ENCODE measurements around the gene LAG3. TPM values are rescaled to one million over a fixed set of nuclear protein-coding genes. Genes with fewer than 3 reads are reported as not detected.
"Not testable (repeated sequence)": the region's sequence is repeated elsewhere in the genome, so short reads cannot be mapped to it uniquely, and the experiment has no call there.

Gene LAG3
- total RNA-seq, 1 experiment from 2014 or later: 3.3 TPM

GRCh38 chr12:6742834-6743233 lies 29.5 kb upstream of the LAG3 start:
- Histone ChIP-seq H3K9ac (ENCODE audit: low read length) (no peak overlapping the region), H3K27me3 (ENCODE audit: insufficient read depth, low read length) (no peaks in the 10 kb centered on the region), H3K9me2 (ENCODE audit: insufficient read depth) (no peaks in the 10 kb centered on the region), H3K9me3 (ENCODE audit: control insufficient read depth in 1 of 2, insufficient read depth in 1 of 2, low read depth in 1 of 2, low read length in 2 of 2) (no peaks in the 10 kb centered on the region), H3K36me3 (ENCODE audit: control insufficient read depth in 1 of 2, insufficient read depth in 2 of 2, low read length in 2 of 2) (peaks cover 12 to 17% of the 10 kb centered on the region in 2 experiments; a peak in 3 of 4 replicates), H3K27ac (ENCODE audit: low read depth, low read length) (no peak overlapping the region), H4K20me1 (ENCODE audit: insufficient read depth) (no peaks in the 10 kb centered on the region), H2AFZ (ENCODE audit: low read depth, low read length, poor library complexity, severe bottlenecking) (no peak overlapping the region), H3K4me1 (ENCODE audit: control insufficient read depth in 1 of 2, insufficient read depth in 2 of 2, low read length in 2 of 2) (peaks cover 0 to 12% of the 10 kb centered on the region in 2 experiments; a peak in 2 of 4 replicates), H3K4me3 (replicated peaks in 1 of 2; ENCODE audit: low read depth in 1 of 2, low read length in 2 of 2) (no peak overlapping the region), H3K79me2 (ENCODE audit: insufficient read depth, low read length) (no peaks in the 10 kb centered on the region), H3K4me2 (ENCODE audit: low read length) (peak overlapping the region; percentile 1; the same call in 1 of the 2 replicates)
- ChIA-PET POLR2A (no interaction called here), CTCF (no interaction called here), RAD21 (ENCODE audit: low non-redundant PET in 1 of 2, low total read pairs in 2 of 2, uncharacterized antibody in 2 of 2, unreplicated experiment in 2 of 2) (no interaction called here)
- intact Hi-C loops (cut with micrococcal nuclease): no loop called here
- no peak for ATAC-seq
- BruUV-seq (replicated peaks): no TSS peak
- DNase-seq (ENCODE audit: low read depth, low spot score): no peak
- no peak for TF ChIP-seq TCF7L2 (IDR thresholded peaks at IDR 0.05; ENCODE audit: borderline replicate concordance, extremely low read depth, insufficient read depth, insufficient read length)
- TF ChIP-seq JUND (IDR thresholded peaks at IDR 0.05): no peak
- TF ChIP-seq EZH2 (IDR thresholded peaks at IDR 0.05): no peak
- no peak for TF ChIP-seq ZBTB33 (IDR thresholded peaks at IDR 0.05; ENCODE audit: extremely low read depth, insufficient replicate concordance, low read length)
- no peak for TF ChIP-seq MAX (IDR thresholded peaks at IDR 0.05)
- no peak for TF ChIP-seq SRF (IDR thresholded peaks at IDR 0.05; ENCODE audit: low read depth)
- TF ChIP-seq REST (IDR thresholded peaks at IDR 0.05; ENCODE audit: low read depth): no peak
- TF ChIP-seq YY1 (IDR thresholded peaks at IDR 0.05; ENCODE audit: extremely low read depth, insufficient replicate concordance, low read depth, low read length): no peak
- no peak for TF ChIP-seq ZNF274 (IDR thresholded peaks at IDR 0.05; ENCODE audit: low read depth, low read length)

- H3K4me3 ChIP-seq (replicated peaks in 1 of 2; ENCODE audit: low read depth in 1 of 2, low read length in 2 of 2); intact Hi-C loops (cut with micrococcal nuclease); ATAC-seq; H3K9me2 ChIP-seq (ENCODE audit: insufficient read depth); BruUV-seq (replicated peaks); RAD21 ChIA-PET (ENCODE audit: low non-redundant PET in 1 of 2, low total read pairs in 2 of 2, uncharacterized antibody in 2 of 2, unreplicated experiment in 2 of 2); DNase-seq (ENCODE audit: low read depth, low spot score); CTCF ChIA-PET; H3K9ac ChIP-seq (ENCODE audit: low read length); H3K27ac ChIP-seq (ENCODE audit: low read depth, low read length); H4K20me1 ChIP-seq (ENCODE audit: insufficient read depth); H3K4me2 ChIP-seq (ENCODE audit: low read length); H3K9me3 ChIP-seq (ENCODE audit: control insufficient read depth in 1 of 2, insufficient read depth in 1 of 2, low read depth in 1 of 2, low read length in 2 of 2); POLR2A ChIA-PET; H2AFZ ChIP-seq (ENCODE audit: low read depth, low read length, poor library complexity, severe bottlenecking); H3K79me2 ChIP-seq (ENCODE audit: insufficient read depth, low read length); H3K27me3 ChIP-seq (ENCODE audit: insufficient read depth, low read length): not testable (repeated sequence)
- peaks cover 0 to 12% of the 10 kb centered on the region in 2 experiments; a peak in 2 of 4 replicates for H3K4me1 ChIP-seq (ENCODE audit: control insufficient read depth in 1 of 2, insufficient read depth in 2 of 2, low read length in 2 of 2)
- H3K36me3 ChIP-seq (ENCODE audit: control insufficient read depth in 1 of 2, insufficient read depth in 2 of 2, low read length in 2 of 2): peaks cover 17 to 22% of the 10 kb centered on the region in 2 experiments; a peak in 3 of 4 replicates
These were observed 29.0 kb upstream of the LAG3 start for GRCh38 chr12:6743300-6743699.

Data from HCT116 (cell line).